ENCODE data around the gene ITIH5.
"Not testable (repeated sequence)": the region's sequence is repeated elsewhere in the genome, so short reads cannot be mapped to it uniquely, and the experiment has no call there.

Gene ITIH5

GRCh38 chr10:7666253-7667023 lies at the start of gene ITIH5:
TSS of gene ITIH5 (minus strand) at chr10:7666966. CDS start at chr10:7666892, 74 bp downstream.
- no peak for DNase-seq (ENCODE audit: low read depth, low spot score)

GRCh38 chr10:7715515-7715914 lies 48.7 kb upstream of the ITIH5 start:
- DNase-seq (ENCODE audit: low read depth, low spot score) = no peak

DNA sequence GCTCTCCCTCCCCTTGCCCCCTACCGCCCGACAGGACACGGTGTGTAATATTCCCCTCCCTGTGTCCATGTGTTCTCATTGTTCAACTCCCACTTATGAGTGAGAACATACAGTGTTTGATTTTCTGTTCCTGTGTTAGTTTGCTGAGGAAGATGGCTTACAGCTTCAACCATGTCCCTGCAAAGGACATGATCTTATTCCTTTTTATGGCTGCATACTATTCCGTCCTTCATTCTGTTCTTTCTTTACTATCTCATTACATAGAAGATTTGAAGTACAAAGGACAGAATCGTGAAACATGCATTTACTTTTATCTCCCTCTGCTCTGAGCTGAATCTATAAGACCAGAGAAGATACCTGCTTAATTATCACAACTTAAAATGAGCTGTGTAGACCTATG lies 44.3 kb upstream of the ITIH5 start:
- DNase-seq (ENCODE audit: low read depth, low spot score) = not testable (repeated sequence)

- DNase-seq (ENCODE audit: low read depth, low spot score) = no peak
Observed at GRCh38 chr10:7710446-7710845, 43.7 kb upstream of the ITIH5 start.

- no peak for DNase-seq (ENCODE audit: low read depth, low spot score)
Observed at GRCh38 chr10:7708832-7709231, 42.1 kb upstream of the ITIH5 start.

DNA sequence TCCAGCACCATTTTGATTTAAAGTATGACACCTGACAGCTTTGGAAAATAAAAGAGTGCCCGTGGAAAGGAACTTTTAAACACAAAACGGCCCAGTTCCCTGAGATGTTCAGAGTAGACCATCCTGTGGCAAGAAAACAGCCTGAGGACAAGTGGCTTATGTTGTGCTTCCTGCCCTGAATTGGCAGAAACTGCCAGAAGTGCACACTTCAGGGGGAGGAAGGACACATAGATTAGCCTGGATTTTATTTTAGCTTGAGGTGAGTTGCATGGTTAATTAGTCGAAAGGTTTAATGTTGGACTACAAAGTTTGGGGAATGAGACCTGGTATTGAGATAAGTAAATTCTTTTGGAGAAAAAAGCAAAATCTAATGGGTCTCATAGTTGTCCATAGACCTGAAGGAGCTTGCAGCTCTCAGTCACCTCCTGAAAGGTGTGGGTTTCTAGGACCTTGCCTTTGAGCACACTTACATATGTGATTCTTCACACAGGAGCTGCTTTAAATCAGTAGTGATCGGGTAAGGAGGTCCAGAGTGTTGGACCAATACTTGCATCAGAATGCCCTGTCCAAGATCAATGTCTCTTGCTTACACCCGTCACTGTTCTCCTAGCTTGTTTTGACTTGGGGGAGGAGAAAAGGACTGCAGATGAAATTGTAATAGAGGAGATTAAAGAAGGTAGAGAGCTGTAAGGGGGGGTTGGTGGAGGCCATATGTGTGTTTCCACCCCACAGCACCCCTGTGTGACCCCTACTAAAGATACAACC lies 41.3 kb upstream of the ITIH5 start:
- DNase-seq (ENCODE audit: low read depth, low spot score) = no peak

- DNase-seq (ENCODE audit: low read depth, low spot score) = no peak
Observed at GRCh38 chr10:7707102-7707501, 40.3 kb upstream of the ITIH5 start.

GRCh38 chr10:7706534-7707073 lies 39.8 kb upstream of the ITIH5 start:
- DNase-seq (ENCODE audit: low read depth, low spot score) = no peak

- DNase-seq (ENCODE audit: low read depth, low spot score) = no peak
Observed at GRCh38 chr10:7705341-7705740, 38.6 kb upstream of the ITIH5 start.

DNA sequence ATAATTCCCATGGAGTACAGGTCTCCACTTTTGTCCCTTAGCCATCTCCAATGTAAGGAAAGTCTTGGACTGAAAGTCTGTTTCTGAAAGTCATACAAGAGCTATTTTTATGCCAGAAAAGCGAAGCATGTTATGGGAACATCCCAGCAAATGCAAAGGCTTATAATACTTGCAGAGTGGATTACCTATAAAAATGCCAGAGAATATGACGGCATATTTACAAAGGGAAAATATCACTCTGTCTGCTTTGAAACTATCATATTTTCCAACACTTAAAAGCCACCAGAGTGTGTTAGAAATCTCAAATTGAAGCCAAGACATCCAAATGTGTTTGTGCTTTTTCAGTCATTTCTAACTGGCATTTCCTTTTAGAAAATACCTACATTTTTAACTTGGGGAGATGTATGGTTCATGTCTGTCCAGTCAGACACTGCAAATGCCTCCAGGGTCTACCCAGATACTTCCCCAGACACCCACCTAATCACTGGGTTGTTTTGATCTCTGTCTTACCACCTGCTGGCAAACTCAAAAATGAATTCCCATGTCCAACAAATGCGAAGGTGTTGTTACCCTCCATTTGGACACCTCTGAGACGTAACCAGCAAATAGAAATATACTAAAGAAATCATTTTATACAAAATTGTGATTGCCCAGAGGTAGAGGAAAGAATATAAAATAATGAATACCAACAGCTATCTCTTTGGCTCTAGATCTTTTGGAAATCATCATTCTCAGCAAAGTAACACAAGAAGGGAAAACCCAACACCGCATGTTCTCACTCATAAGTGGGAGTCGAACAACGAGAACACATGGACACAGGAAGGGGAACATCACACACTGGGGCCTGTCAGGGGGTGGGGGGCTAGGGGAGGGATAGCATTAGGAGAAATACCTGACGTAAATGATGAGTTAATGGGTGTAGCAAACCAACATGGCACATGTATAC lies 37.6 kb upstream of the ITIH5 start:
- no peak for DNase-seq (ENCODE audit: low read depth, low spot score)

- no peak for DNase-seq (ENCODE audit: low read depth, low spot score)
Observed at GRCh38 chr10:7703140-7703539, 36.4 kb upstream of the ITIH5 start, which contains the start of gene ITIH2. TSS of gene ITIH2 (plus strand) at chr10:7703316. CDS start at chr10:7703435, 119 bp downstream.

- no peak for DNase-seq (ENCODE audit: low read depth, low spot score)
Observed at GRCh38 chr10:7702288-7702812, 35.6 kb upstream of the ITIH5 start.

- DNase-seq (ENCODE audit: low read depth, low spot score) = no peak
Observed at GRCh38 chr10:7701158-7701742, 34.5 kb upstream of the ITIH5 start.

DNA sequence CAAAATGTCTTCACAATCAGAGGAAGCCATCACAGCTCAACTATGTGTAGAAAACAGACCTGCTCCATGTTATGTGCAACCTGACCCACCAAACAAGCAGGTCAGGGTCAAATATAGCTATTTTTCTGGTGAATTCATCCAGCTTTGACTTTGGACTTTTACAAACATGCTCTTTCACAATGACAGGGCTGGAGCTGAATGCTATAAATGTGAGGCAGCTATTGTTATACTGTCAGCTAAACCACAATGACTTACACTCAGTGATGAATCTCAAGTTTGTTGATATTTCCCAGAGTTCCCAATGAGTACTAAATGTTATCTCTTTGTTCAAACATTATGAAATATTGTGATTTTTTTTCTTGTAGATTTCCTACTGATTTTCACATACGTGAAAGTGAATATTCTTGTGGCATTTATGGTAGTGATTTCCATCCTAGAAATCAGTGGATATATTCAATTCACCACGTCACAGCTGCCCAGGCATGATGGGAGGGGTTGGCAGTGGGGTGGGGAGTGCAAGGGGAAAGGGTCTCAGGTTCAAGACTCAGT lies 33.9 kb upstream of the ITIH5 start:
- DNase-seq (ENCODE audit: low read depth, low spot score) = no peak

DNA sequence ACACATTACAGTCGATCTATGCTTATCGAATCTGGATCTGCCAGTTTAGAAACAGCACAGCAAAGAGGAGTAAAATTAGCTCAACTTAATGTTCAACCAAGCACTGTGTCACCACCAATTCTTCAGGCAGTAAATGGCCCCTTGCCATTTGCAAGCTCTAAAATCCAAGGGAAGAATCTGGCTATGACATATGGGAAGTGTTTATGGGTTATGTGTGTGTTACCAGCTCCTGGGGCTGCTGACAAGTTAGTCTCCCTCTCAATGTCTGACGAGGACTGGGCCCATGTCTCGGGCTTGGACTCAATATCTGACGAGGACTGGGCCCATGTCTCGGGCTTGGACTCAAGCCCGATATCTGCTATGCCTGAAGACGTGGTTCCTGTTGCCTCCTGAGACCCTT lies 30.7 kb upstream of the ITIH5 start:
- no peak for DNase-seq (ENCODE audit: low read depth, low spot score)

GRCh38 chr10:7696545-7696944 lies 29.8 kb upstream of the ITIH5 start:
- DNase-seq (ENCODE audit: low read depth, low spot score) = no peak

DNA sequence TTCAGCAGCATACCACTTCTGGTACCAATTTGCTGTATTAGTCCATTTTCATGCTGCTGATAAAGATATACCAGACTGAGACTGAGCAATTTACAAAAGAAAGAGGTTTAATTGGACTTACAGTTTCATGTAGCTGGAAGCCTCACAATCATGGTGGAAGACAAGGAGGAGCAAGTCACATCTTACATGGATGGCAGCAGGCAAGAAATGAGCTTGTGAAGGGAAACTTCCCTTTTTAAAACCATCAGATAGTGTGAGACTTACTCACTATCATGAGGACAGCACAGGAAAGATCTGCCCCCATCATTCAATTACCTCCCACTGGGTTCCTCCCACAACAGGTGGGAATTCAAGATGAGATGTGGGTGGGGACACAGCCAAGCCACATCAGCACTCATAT lies 26.4 kb upstream of the ITIH5 start:
- not testable (repeated sequence) for DNase-seq (ENCODE audit: low read depth, low spot score)

DNA sequence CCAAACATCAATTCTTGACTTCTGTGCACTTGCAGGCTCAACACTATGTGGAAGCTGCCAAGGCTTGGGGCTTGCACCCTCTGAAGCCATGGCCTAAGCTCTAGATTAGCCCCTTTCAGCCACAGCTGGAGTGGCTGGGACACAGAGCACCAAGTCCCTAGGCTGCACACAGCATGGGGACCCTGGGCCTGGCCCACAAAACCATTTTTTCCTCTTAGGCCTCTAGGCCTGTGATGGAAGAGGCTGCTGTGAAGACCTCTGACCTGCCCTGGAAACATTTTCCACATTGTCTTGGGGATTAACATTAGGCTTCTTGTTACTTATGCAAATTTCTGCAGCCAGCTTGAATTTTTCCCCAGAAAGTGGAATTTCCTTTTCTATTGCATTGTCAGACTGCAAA lies 25.6 kb upstream of the ITIH5 start:
- not testable (repeated sequence) for DNase-seq (ENCODE audit: low read depth, low spot score)

- DNase-seq (ENCODE audit: low read depth, low spot score) = not testable (repeated sequence)
Observed at GRCh38 chr10:7690885-7691597, 24.3 kb upstream of the ITIH5 start.

DNA sequence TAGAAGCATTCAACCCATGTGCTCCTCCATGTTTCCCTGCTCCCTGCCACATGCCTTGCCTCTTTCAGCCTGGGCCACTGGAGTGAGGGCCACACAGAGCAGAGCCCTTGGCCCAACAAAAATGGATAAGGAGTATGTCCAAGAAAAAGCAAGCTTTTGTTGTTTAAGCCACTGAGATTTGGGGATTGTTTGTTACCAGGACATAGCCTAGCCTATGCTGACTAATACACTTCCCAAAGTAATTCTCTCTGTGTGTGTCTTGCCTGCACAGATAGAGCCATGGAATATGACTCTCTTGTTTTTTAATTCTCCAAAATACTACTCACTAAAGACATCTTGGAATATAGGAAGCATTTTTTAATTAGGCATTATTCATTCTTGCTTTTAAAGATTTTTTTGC lies 22.8 kb upstream of the ITIH5 start:
- no peak for DNase-seq (ENCODE audit: low read depth, low spot score)

All from activated naive CD8-positive, alpha-beta T cell treated with anti-CD3 and anti-CD28 coated beads, Interleukin-2, amount 50 U/mL, for 16 hours (primary cell).